NCI-H2227 (cell line): ENCODE data around the gene TNFAIP1.

Experiments used
- DNase-seq: peaks from one replicate; lab custom pipeline; 2025; ENCODE audit not compliant: unreplicated experiment; lab: John Stamatoyannopoulos, UW

TNFAIP1 gene

DNA sequence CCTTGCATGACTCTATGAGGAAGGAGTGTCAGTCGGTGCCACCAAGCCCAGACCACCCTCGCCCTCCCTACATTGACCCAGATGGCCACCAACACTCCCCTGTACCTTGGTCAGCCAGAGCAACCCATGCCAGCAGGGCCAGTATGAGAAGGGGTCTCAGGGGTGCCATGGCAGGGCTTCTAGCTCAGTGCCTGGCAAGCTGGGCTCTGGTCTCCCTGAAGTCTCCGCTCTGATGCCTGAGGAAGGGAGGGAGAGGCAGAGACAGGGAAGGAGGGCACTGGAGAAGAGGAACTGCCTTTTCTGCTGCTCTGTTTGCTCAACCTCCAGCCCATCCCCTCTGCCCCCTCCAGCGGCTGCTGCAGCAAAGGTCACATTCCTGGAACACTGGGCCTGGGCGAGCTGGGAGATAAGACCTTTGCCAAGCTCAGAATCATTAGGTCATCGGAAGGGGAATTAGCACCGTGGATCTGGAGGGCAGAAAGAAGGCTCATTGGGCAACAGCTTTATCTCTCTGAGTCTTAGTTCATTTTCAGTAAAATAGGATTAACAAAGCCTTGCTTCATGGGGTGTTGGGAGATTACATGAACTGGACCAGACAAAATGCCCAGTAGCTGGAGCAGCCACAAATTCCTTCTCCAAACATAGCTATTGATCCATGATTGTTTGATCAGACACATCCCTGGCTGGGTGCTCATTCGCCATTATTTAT is 34.6 kb downstream of the TNFAIP1 start, which contains the start of gene VTN:
Gene VTN (minus strand): TSS at position 273 of the 709 bp plus-strand sequence. CDS start 104 bp downstream, at position 169.
- no peak for DNase-seq

- DNase-seq: no peak
Measured at GRCh38 chr17:28370744-28371103, 35.2 kb downstream of the TNFAIP1 start.

DNA sequence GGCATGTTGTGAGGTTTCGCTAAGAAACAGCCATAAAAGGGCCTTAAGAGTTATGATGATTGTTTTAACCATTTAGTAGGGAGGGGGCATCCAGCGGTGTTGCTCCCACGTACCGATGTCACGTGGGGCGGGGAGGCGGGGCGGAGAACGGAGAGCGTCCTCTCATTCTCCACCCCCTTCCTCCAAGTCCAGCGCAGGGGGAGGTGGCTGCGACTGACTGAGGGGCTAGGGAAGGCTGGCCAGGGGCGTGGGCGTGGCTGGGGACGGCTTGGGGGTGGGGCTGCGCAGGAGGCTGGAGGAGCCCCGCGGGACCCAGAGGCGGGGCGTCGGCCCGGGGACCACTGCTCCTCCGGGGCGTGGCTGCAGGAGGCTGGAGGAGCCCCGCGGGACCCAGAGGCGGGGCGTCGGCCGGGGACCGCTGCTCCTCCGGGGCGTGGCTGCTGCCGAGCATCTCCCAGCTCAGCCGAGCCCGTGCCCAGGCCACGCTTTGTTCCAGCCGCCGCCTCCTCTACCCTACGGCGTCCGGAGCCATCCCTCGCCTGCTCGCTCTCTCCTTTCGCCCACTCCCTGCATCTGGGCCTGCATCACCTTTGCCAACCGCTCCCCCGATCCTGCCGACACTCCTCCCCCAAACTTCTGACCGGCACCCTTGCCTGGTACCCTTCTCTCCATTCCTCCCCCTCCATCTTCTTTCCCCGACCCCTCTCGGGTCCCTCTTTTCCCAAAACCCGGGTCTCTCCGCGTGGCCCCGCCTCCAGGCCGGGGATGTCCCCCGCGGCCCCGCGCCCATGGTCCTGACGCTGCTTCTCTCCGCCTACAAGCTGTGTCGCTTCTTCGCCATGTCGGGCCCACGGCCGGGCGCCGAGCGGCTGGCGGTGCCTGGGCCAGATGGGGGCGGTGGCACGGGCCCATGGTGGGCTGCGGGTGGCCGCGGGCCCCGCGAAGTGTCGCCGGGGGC is 36.0 kb downstream of the TNFAIP1 start, which contains the start of gene SARM1:
Gene SARM1 (plus strand): TSS at position 450 of the 958 bp plus-strand sequence. CDS start 339 bp downstream, at position 789.
- peak; percentile 97 for DNase-seq

DNA sequence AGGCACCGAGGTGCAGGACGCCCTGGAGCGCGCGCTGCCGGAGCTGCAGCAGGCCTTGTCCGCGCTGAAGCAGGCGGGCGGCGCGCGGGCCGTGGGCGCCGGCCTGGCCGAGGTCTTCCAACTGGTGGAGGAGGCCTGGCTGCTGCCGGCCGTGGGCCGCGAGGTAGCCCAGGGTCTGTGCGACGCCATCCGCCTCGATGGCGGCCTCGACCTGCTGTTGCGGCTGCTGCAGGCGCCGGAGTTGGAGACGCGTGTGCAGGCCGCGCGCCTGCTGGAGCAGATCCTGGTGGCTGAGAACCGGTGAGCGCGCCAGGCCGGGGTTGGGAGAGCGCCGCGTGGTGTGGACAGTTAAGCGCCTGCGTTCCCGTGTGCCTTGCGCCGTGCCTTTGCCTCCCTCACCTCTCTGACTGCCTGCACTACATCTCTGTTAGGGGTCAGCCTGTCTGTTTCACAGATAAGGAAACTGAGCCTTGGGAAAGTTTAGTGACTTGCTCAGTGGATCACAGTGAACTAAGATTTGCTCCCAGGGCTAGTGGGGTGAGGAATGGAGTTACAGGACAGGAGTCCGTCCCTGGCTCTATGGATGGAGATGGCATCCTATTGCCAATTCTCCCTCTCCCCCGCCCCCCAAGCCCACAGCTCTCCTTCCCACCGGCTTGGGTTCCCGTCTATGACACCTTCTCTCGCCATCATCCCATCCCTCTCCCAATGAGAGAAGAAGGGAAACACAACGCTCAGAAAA is 36.8 kb downstream of the TNFAIP1 start:
- peak; percentile 52 for DNase-seq

GRCh38 chr17:28372945-28373274 is 37.3 kb downstream of the TNFAIP1 start:
- DNase-seq: no peak

DNA sequence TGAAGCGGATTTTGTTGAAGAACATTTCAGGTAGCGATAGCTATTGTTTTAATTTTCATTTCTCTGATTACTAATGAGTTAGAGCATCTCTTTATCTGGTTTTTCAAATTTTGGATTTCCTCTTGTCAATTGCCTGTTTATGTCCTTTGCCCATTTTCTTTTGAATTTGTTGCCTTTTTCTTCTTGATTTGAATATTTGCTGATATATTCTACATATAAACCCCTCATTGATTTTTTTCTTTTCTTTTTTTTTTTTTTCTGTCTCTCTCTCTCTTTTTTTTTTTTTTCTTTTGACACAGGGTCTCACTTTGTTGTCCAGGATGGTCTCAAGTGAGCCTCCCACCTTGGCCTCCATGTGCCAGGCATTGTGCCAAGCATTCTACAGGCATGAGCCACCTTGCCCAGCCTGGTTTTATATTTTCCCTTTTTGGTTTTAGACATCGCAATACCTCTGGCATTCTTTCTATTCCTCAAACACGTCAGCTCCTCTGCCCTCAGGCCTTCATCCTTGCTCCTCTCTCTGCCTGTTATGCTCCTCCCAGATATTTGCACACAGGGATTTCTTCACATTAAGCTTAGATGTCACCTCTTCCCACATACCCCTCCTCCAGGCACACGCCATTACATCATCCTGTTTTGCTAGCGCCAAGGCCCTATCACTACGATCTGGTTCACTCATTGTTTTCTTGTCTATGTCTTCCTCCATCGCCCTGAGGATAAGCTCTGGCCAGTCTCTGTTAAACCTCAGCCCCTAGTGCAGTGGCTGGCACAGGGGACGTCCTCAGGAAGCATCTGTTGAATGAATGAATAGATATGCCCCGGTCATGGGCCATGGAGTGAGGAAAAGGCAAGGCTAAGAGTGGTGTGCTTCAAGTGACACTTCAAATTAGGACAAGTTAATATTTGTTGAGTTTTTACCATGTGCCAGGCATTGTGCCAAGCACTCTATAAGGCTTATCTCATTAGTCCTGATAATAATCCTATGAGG is 44.5 kb downstream of the TNFAIP1 start:
- DNase-seq: no peak

GRCh38 chr17:28381141-28381825 is 45.7 kb downstream of the TNFAIP1 start:
- DNase-seq: no peak

DNA sequence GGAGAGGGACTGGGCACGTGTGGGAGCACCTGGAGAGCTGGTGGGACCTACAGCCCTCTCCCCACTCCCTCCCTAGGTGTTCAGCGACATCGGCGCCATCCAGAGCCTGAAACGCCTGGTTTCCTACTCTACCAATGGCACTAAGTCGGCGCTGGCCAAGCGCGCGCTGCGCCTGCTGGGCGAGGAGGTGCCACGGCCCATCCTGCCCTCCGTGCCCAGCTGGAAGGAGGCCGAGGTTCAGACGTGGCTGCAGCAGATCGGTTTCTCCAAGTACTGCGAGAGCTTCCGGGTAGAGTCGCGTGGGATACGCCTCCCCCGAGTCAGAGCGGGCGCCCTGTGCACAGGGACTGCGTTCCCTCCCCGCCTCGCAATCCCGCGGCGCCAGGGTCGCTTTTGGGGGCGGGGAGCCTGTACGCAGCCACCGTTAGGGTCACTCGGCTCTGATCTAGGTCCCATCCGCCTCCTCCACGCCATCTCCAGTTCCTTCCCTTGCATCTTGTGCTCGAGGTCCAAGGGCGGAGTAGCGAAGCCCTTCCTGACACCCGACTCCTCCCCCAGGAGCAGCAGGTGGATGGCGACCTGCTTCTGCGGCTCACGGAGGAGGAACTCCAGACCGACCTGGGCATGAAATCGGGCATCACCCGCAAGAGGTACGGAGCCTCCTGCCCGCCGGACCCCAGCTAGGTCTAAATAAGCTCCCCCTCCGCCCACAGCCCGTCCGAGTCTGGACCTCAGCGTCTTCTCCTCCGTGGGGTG is 48.9 kb downstream of the TNFAIP1 start:
- no peak for DNase-seq

- DNase-seq: no peak
Measured at GRCh38 chr17:28385037-28385400, 49.5 kb downstream of the TNFAIP1 start.

- DNase-seq: no peak
Measured at GRCh38 chr17:28385406-28385805, 49.8 kb downstream of the TNFAIP1 start.

DNA sequence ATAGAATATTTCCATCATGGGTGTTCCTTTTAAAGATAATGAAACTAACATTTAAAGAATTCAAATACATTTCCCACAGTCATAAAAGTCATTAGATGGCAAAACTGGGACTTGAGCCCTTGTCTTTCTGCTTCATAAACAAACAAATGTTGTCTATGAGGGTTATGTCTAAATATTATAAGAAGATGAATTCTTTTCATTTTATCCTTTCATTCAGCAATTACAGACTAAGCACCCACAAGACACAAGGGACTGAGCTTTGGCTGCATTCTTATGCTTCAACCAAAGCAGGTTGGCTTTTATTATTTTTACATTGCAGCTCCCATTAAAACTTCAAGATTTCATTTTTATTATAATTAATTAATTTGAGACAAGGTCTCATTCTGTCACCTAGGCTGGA is 50.8 kb downstream of the TNFAIP1 start:
- DNase-seq: no peak

DNA sequence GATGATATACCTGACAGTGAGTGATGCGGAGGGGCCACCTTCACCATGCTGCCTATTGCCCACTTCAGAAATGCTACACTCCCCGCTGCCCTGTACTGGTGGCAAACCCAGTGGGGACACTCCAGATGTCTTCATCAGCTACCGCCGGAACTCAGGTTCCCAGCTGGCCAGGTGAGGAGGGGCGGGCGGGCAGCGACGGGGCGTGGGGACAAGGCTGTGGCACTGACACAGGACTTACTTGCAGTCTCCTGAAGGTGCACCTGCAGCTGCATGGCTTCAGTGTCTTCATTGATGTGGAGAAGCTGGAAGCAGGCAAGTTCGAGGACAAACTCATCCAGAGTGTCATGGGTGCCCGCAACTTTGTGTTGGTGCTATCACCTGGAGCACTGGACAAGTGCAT is 52.5 kb downstream of the TNFAIP1 start:
- no peak for DNase-seq

DNA sequence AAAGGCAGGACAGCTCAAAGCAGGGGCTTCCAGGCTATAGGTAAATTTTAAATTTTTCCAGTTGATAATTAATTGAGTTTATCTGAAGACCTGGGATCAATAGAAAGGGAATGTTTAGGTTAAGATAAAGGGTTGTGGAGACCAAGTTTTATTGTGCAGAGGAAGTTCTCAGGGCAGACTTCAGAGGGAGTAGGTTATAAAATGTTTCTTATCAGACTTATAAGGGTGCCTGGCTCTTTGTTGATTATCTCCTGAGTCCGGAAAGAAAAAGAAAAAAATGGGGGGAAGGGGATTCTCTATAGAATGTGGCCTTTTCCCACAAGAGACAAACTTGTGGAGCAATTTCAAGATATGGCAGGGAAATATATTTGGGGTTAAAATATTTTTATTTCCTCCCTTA is 54.6 kb downstream of the TNFAIP1 start:
- DNase-seq: no peak

- no peak for DNase-seq
Measured at GRCh38 chr17:28390563-28390962, 55.0 kb downstream of the TNFAIP1 start.

DNA sequence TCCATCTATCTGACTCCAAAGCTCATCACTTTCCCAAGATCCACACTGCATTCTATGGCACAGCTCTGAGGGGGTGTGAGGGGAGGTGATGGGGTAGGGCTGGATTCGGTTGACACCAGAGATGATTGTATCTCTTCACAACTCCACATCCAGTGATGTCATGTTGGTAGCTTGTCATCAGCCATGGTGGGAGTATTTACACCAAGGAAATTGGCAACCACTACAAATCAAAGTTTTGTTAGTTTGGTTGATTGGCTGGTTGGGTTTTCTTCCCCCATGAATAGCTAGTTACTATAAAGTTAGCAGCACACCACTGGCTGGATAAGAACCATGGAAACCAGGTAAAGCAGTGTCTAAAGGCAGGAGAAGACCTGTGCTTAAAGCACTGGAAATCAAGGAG is 55.4 kb downstream of the TNFAIP1 start:
- no peak for DNase-seq

DNA sequence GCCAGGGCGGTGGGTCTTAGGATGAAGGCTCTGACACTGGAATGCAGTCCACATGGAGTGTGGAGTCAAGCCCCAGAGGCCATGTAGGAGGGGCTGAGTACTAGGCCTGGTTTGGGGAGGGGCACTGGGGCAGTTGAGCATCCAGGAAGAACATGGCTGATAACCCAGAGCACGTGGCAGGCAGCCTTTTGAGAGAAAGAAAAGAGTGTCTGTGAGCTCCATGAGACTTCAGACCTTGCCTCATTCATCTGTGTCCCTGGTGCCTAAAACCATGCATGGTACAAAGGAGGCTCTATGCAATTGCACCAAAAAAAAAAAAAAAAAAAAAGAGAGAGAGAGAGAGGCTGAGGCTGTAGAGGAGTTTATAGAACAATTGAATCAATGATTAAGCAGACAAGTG is 55.8 kb downstream of the TNFAIP1 start:
- DNase-seq: no peak

GRCh38 chr17:28392491-28392890 is 56.9 kb downstream of the TNFAIP1 start:
- DNase-seq: no peak

DNA sequence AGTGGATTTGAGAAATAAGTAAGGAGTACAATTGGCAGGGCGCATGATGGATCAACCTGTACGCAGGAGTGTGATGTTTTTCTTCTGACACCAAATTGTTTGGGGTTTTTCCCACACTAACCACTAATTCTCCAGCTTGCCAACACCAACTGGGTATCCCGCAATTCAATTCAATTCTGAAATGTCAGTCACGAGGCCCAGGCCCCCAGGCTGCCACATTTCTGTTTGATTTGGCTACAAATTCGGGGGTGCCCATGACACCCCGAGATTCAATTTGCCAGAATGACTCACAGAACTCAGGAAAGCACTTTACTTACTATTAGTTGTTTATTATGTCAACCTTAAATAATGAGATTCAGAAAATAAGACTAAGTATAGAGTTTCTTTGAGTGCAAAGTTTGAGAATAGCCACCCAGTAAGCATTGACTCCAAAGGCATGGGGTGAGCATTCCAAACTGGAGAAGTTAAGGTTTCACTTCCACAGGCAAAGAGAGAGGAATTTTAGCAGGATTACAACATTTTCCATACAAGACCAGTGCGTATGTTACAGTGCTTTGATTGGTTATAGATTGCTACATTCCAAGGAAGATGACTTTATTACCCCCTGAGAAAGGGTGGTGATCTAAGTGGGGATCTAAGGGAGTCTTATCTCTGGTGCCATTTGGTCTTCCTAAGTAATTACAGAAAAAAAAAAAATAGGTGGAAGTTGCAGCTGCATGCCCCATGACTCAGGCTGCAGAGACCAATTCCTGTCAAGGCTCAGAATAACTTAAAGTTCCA is 59.0 kb downstream of the TNFAIP1 start:
- no peak for DNase-seq
